ENCODE results near the gene BEX3.

DNA sequence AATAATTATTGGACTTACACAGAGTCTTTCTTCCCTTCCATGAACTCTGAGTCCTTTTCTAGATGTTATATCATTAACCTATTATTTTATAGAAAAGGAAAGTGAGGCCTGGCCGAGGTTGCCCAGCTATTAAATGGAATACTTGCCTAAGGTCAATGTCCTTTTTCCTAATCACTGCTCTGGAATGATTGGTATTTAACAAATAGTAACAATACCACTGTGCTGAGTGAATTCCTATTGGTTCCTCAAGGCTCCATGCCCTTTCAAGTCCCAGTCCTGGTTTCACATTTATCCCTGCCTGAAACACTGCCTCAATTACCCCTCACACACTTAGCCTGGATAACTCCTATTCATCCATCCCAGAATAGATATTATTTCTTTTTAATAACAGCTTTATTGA is 13.9 kb upstream of the BEX3 start:
- TF ChIP-seq POLR2AphosphoS5 (IDR thresholded peaks at IDR 0.05; ENCODE audit: low read depth, low read length) (no peak), TAF1 (IDR thresholded peaks at IDR 0.05; ENCODE audit: low read depth, low read length) (no peak), POLR2A (IDR thresholded peaks at IDR 0.05; ENCODE audit: low read depth, low read length) (no peak), SPI1 (IDR thresholded peaks at IDR 0.05; ENCODE audit: low read depth, low read length) (no peak), PAX5 (IDR thresholded peaks at IDR 0.05; ENCODE audit: insufficient read depth, low read length, severe bottlenecking) (no peak)
